CD4-positive, alpha-beta T cell treated with Interleukin-17A for 4 hours (primary cell): Measurements from ENCODE around the gene SLC24A2.
"Not testable (repeated sequence)": the region's sequence is repeated elsewhere in the genome, so short reads cannot be mapped to it uniquely, and the experiment has no call there.

Experiments used
- DNase-seq: peaks from one replicate; pipeline ENCODE4 v3.0.0-alpha.2; 2020; ENCODE audit warnings: mixed read lengths

The SLC24A2 gene

GRCh38 chr9:19788614-19789271 is at the start of gene SLC24A2:
Gene SLC24A2, minus strand, starts transcription at chr9:19789037.
- DNase-seq, result no peak

GRCh38 chr9:19833331-19833730 is 44.5 kb upstream of the SLC24A2 start:
- DNase-seq, result not testable (repeated sequence)

- no peak for DNase-seq
These were observed 42.0 kb upstream of the SLC24A2 start for GRCh38 chr9:19830796-19831195.

- DNase-seq, result no peak
These were observed 39.8 kb upstream of the SLC24A2 start for GRCh38 chr9:19828576-19829109.

- DNase-seq, result no peak
These were observed 27.9 kb upstream of the SLC24A2 start for GRCh38 chr9:19816769-19817168.

GRCh38 chr9:19812194-19812593 is 23.4 kb upstream of the SLC24A2 start:
- DNase-seq, result no peak

GRCh38 chr9:19809422-19810269 is 20.8 kb upstream of the SLC24A2 start:
- no peak for DNase-seq

- no peak for DNase-seq
These were observed 18.5 kb upstream of the SLC24A2 start for GRCh38 chr9:19807182-19807892.

- DNase-seq, result no peak
These were observed 15.6 kb upstream of the SLC24A2 start for GRCh38 chr9:19804431-19804830.

GRCh38 chr9:19800884-19801283 is 12.0 kb upstream of the SLC24A2 start:
- DNase-seq, result no peak

GRCh38 chr9:19799784-19800183 is 10.9 kb upstream of the SLC24A2 start:
- no peak for DNase-seq

GRCh38 chr9:19788152-19788551 is 685 bp downstream of the SLC24A2 start:
- no peak for DNase-seq

GRCh38 chr9:19787672-19788071 is 1.2 kb downstream of the SLC24A2 start:
- no peak for DNase-seq

GRCh38 chr9:19785230-19785629 is 3.6 kb downstream of the SLC24A2 start:
- DNase-seq, result no peak

GRCh38 chr9:19784136-19784535 is 4.7 kb downstream of the SLC24A2 start:
- no peak for DNase-seq

GRCh38 chr9:19783500-19783899 is 5.3 kb downstream of the SLC24A2 start:
- DNase-seq, result no peak

- no peak for DNase-seq
These were observed 6.8 kb downstream of the SLC24A2 start for GRCh38 chr9:19782005-19782404.

GRCh38 chr9:19781240-19781639 is 7.6 kb downstream of the SLC24A2 start:
- DNase-seq, result no peak

- no peak for DNase-seq
These were observed 17.4 kb downstream of the SLC24A2 start for GRCh38 chr9:19771446-19771845.

- DNase-seq, result no peak
These were observed 17.9 kb downstream of the SLC24A2 start for GRCh38 chr9:19770973-19771372.

- no peak for DNase-seq
These were observed 19.6 kb downstream of the SLC24A2 start for GRCh38 chr9:19769213-19769612.

- no peak for DNase-seq
These were observed 20.0 kb downstream of the SLC24A2 start for GRCh38 chr9:19768798-19769197.

- DNase-seq, result no peak
These were observed 29.8 kb downstream of the SLC24A2 start for GRCh38 chr9:19759066-19759465.
